Panc1 (cell line): Measurements from ENCODE around the gene GTPBP8. TPM values are rescaled to one million over a fixed set of nuclear protein-coding genes. Genes with fewer than 3 reads are reported as not detected.

Experiments used
- ATAC-seq: fragments of 200-7000 bp; cut with Tn5 transposase; 2 replicates; pipeline ENCODE4 v1.9.1; 2020; ENCODE audit warnings: mild to moderate bottlenecking, moderate library complexity
- BruUV-seq: library from RNA; stranded (reverse); fragments of 400-500 nt; replicated peaks from 2 replicates; lab custom pipeline; 2021; lab: Mats Ljungman, UMichigan
- CTCF ChIA-PET: fragments of 300-600 bp; sonication (Branson Sonifier 250); formaldehyde crosslinking; loops from one replicate; lab custom pipeline; 2022; ENCODE audit warnings: antibody characterized with exemption; lab: Charles Lee
- POLR2A ChIA-PET: fragments of 300-600 bp; sonication (Branson Sonifier 250); formaldehyde crosslinking; loops from one replicate; lab custom pipeline; 2022; ENCODE audit warnings: antibody characterized with exemption; lab: Charles Lee
- DNase-seq: peaks from one replicate; pipeline ENCODE4 v3.0.0-alpha.2; 2010; ENCODE audit warnings: low read depth, low spot score
- H3K27ac ChIP-seq: 2 replicates; pipeline ENCODE4 v1.5.1; 2011; ENCODE audit warnings: mild to moderate bottlenecking, low read length, inconsistent platforms
- H3K27me3 ChIP-seq: fragments of 200-500 bp; sonication (Bioruptor generic); 2 replicates; pipeline ENCODE4 v1.6.0; 2014; ENCODE audit warnings: low read length, inconsistent platforms; ENCODE audit not compliant: control insufficient read depth, insufficient read depth
- H3K36me3 ChIP-seq: fragments of 200-500 bp; sonication (Bioruptor generic); 2 replicates; pipeline ENCODE4 v1.5.1; 2014; ENCODE audit warnings: inconsistent platforms, mild to moderate bottlenecking, low read length, moderate library complexity; ENCODE audit not compliant: control insufficient read depth, insufficient read depth
- H3K4me1 ChIP-seq: 2 replicates; pipeline ENCODE4 v1.5.1; 2011; ENCODE audit warnings: inconsistent platforms, mild to moderate bottlenecking, low read length, moderate library complexity; ENCODE audit not compliant: control insufficient read depth, insufficient read depth
- H3K4me3 ChIP-seq, 2 experiments: 2 replicates each; pipeline ENCODE4 v1.5.1; 2011 to 2012; ENCODE audit warnings: low read depth in 2 of 2, low read length in 2 of 2, mild to moderate bottlenecking in 2 of 2, inconsistent platforms in 1 of 2, moderate library complexity in 1 of 2
- H3K9me3 ChIP-seq: fragments of 200-500 bp; sonication (Bioruptor generic); 2 replicates; pipeline ENCODE4 v1.5.1; 2014; ENCODE audit warnings: low read depth, mild to moderate bottlenecking, inconsistent platforms, low read length, moderate library complexity; ENCODE audit not compliant: control insufficient read depth, insufficient read depth
- CTCF ChIP-seq: fragments of 450-650 bp; IDR thresholded peaks from 2 replicates; pipeline ENCODE4 v1.5.1; 2017; ENCODE audit warnings: mild to moderate bottlenecking
- POLR2AphosphoS5 ChIP-seq: IDR thresholded peaks from 2 replicates; pipeline ENCODE4 v1.6.1; 2012; ENCODE audit warnings: mild to moderate bottlenecking, low read depth, low read length, moderate library complexity
- SIN3A ChIP-seq: IDR thresholded peaks from 2 replicates; pipeline ENCODE4 v1.6.1; 2012; ENCODE audit warnings: low read depth, mild to moderate bottlenecking, low read length, moderate library complexity, borderline replicate concordance; ENCODE audit not compliant: insufficient read depth
- TCF7L2 ChIP-seq: IDR thresholded peaks from 2 replicates; pipeline ENCODE4 v1.6.1; 2011; ENCODE audit warnings: mild to moderate bottlenecking, low read depth, low read length, inconsistent platforms
- in situ Hi-C: cut with HindIII; loops from 2 replicates; pipeline ENCODE4 v1.10.0; 2016; ENCODE audit warnings: low sequenced_read_pairs, low pct_unique_long_range_greater_than_20kb
- intact Hi-C: fragments of 100-400 bp; cut with micrococcal nuclease; formaldehyde crosslinking; loops from one replicate; pipeline ENCODE4 v1.10.0; 2022; ENCODE audit not compliant: unreplicated experiment
- total RNA-seq: library from RNA; stranded (reverse); gene quantifications from one replicate; pipeline ENCODE4 v1.2.1, GENCODE V29; 2021; ENCODE audit not compliant: unreplicated experiment
- TF ChIP-seq, protein P1 (sequence below), 2 experiments: IDR thresholded peaks; 2 replicates each; pipeline ENCODE4 v1.6.1; 2011 to 2012; ENCODE audit warnings: low read depth in 2 of 2, control low read depth in 1 of 2, low read length in 1 of 2, mild to moderate bottlenecking in 1 of 2, moderate library complexity in 1 of 2; ENCODE audit not compliant: insufficient read depth in 1 of 2

GTPBP8 gene
- total RNA-seq, 1 experiment from 2014 or later = 16.3 TPM

DNA sequence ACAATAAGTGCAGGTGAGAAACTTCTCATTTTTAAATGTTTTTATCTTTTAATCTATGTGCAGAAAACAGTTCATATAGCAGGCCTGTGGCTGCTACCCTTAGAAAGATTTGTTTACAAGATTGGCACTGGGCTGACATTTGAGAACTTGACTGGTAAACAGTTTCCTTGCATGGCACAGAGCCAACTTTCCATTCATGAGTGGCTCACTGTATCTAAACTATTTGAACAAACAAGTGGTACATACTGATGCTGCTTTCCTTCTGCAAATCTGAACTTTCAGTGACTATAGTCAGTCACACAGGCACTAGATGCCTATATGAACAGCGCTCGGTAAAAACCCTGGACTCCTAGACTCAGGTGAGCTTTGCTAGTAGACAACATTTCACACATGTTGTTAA lies 6.3 kb upstream of the GTPBP8 start:
- no peaks in the 10 kb centered on the region for H3K36me3 ChIP-seq
- in situ Hi-C loops = loop anchor here (25.0 kb wide), 1 partner anchor 347 kb away; the partner anchor contains the start of gene CCDC80
- POLR2A ChIA-PET = no interaction called here
- CTCF ChIA-PET = no interaction called here
- ATAC-seq = no peak
- no TSS peak for BruUV-seq
- no peak overlapping the region for H3K4me3 ChIP-seq
- intact Hi-C loops = loop anchor here (5.0 kb wide), 1 partner anchor 402 kb away; no protein-coding TSS in a partner anchor
- TF ChIP-seq CTCF (no peak), POLR2AphosphoS5 (no peak)
- no peak for DNase-seq
- no peak overlapping the region for H3K27ac ChIP-seq
- H3K9me3 ChIP-seq = no peaks in the 10 kb centered on the region
- H3K4me1 ChIP-seq = no peaks in the 10 kb centered on the region
- H3K27me3 ChIP-seq = peaks cover 19% of the 10 kb centered on the region

- in situ Hi-C loops = loop anchor here (25.0 kb wide), 1 partner anchor 351 kb away; the partner anchor contains the start of gene CCDC80
- no TSS peak for BruUV-seq
- no peak overlapping the region for H3K27ac ChIP-seq
- H3K4me1 ChIP-seq = peaks cover 18% of the 10 kb centered on the region
- H3K9me3 ChIP-seq = no peaks in the 10 kb centered on the region
- ATAC-seq (no peak), DNase-seq (no peak)
- intact Hi-C loops = no loop called here
- POLR2A ChIA-PET = no interaction called here
- H3K27me3 ChIP-seq = peaks cover 10% of the 10 kb centered on the region
- no peak overlapping the region for H3K4me3 ChIP-seq
- TF ChIP-seq, protein P1, sequence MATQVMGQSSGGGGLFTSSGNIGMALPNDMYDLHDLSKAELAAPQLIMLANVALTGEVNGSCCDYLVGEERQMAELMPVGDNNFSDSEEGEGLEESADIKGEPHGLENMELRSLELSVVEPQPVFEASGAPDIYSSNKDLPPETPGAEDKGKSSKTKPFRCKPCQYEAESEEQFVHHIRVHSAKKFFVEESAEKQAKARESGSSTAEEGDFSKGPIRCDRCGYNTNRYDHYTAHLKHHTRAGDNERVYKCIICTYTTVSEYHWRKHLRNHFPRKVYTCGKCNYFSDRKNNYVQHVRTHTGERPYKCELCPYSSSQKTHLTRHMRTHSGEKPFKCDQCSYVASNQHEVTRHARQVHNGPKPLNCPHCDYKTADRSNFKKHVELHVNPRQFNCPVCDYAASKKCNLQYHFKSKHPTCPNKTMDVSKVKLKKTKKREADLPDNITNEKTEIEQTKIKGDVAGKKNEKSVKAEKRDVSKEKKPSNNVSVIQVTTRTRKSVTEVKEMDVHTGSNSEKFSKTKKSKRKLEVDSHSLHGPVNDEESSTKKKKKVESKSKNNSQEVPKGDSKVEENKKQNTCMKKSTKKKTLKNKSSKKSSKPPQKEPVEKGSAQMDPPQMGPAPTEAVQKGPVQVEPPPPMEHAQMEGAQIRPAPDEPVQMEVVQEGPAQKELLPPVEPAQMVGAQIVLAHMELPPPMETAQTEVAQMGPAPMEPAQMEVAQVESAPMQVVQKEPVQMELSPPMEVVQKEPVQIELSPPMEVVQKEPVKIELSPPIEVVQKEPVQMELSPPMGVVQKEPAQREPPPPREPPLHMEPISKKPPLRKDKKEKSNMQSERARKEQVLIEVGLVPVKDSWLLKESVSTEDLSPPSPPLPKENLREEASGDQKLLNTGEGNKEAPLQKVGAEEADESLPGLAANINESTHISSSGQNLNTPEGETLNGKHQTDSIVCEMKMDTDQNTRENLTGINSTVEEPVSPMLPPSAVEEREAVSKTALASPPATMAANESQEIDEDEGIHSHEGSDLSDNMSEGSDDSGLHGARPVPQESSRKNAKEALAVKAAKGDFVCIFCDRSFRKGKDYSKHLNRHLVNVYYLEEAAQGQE (IDR thresholded peaks at IDR 0.05; ENCODE audit: insufficient read depth in 1 of 2, low read depth in 2 of 2, low read length in 1 of 2) = no peak
- TF ChIP-seq SIN3A = no peak
- no peak for TF ChIP-seq TCF7L2
- no peak for TF ChIP-seq POLR2AphosphoS5
- H3K36me3 ChIP-seq = no peaks in the 10 kb centered on the region; the same call in 1 of the 2 replicates
- CTCF ChIA-PET = no interaction called here
Observed at GRCh38 chr3:112987710-112988334, 3.0 kb upstream of the GTPBP8 start.

DNA sequence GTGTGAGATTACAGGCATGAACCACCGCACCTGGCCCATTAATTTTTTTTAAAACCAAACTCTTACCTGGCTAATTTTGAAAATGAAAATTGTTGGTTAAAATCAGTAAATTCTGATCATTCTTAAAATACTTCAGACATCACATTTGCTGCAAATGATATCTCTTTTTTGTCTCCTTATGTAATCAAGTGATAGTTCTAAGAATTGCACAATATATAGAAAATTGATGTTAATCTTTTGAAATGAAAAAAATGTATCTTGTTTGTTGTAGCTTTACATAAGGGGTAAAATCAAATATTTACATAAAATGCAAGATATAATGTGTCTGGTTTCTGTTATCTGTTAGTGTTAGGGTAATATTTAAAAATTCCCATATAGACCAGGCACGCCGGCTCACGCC lies 5.0 kb downstream of the GTPBP8 start:
- no peak for DNase-seq
- intact Hi-C loops = no loop called here
- ChIA-PET POLR2A (no interaction called here), CTCF (no interaction called here)
- Histone ChIP-seq H3K4me3 (no peak overlapping the region), H3K4me1 (peaks cover 11% of the 10 kb centered on the region), H3K9me3 (no peaks in the 10 kb centered on the region), H3K27ac (no peak overlapping the region), H3K36me3 (peaks cover 5% of the 10 kb centered on the region; the same call in 1 of the 2 replicates), H3K27me3 (no peaks in the 10 kb centered on the region)
- BruUV-seq = no TSS peak
- TF ChIP-seq CTCF (no peak), SIN3A (no peak), TCF7L2 (no peak), POLR2AphosphoS5 (no peak)
- in situ Hi-C loops = loop anchor here (25.0 kb wide), 1 partner anchor 358 kb away; the partner anchor contains the start of gene CCDC80
- ATAC-seq = no peak
